HepG2 (cell line): Measurements from ENCODE around the gene CAPN9. TPM values are rescaled to one million over a fixed set of nuclear protein-coding genes. Genes with fewer than 3 reads are reported as not detected.

Experiments used
- ATF3 ChIP-seq: sonication (generic); formaldehyde crosslinking; IDR thresholded peaks from 2 replicates; pipeline ENCODE4 v1.4.0; 2020; ENCODE audit warnings: missing genetic modification reagents
- E2F5 ChIP-seq: sonication (generic); formaldehyde crosslinking; conservative IDR thresholded peaks from 2 replicates; pipeline ENCODE4 v1.4.0; 2020; ENCODE audit warnings: missing genetic modification reagents
- ERF ChIP-seq: IDR thresholded peaks from 2 replicates; pipeline ENCODE4 v1.6.1; 2018; ENCODE audit warnings: missing biosample characterization, missing genetic modification reagents
- GTF3A ChIP-seq: sonication (generic); formaldehyde crosslinking; conservative IDR thresholded peaks from 2 replicates; pipeline ENCODE4 v1.4.0; 2020; ENCODE audit warnings: mild to moderate bottlenecking, missing genetic modification reagents
- HCFC1 ChIP-seq: fragments of 150-350 bp; IDR thresholded peaks from 2 replicates; pipeline ENCODE4 v1.6.1; 2014; ENCODE audit warnings: low read depth, low read length
- HOXA3 ChIP-seq: sonication (generic); formaldehyde crosslinking; IDR thresholded peaks from 2 replicates; pipeline ENCODE4 v1.5.0; 2020; ENCODE audit warnings: missing genetic modification reagents
- JUNB ChIP-seq: sonication (generic); formaldehyde crosslinking; IDR thresholded peaks from 2 replicates; pipeline ENCODE4 v1.8.0; 2022; ENCODE audit warnings: missing genetic modification reagents, mild to moderate bottlenecking, borderline replicate concordance
- MTF1 ChIP-seq: sonication (generic); formaldehyde crosslinking; IDR thresholded peaks from 2 replicates; pipeline ENCODE4 v1.5.0; 2020; ENCODE audit warnings: missing genetic modification reagents
- ONECUT2 ChIP-seq: sonication (generic); formaldehyde crosslinking; IDR thresholded peaks from 2 replicates; pipeline ENCODE4 v1.4.0; 2020; ENCODE audit warnings: missing genetic modification reagents
- POLR2AphosphoS2 ChIP-seq: IDR thresholded peaks from 2 replicates; pipeline ENCODE4 v1.6.1; 2011; ENCODE audit warnings: low read depth, low read length, improper control_type of control experiment
- SNRNP70 ChIP-seq: fragments of 200-400 bp; formaldehyde crosslinking; IDR thresholded peaks from 2 replicates; pipeline ENCODE4 v1.6.1; 2017; ENCODE audit warnings: mild to moderate bottlenecking, low read depth, low read length, moderate library complexity
- ZBTB14 ChIP-seq: sonication (generic); formaldehyde crosslinking; IDR thresholded peaks from 2 replicates; pipeline ENCODE4 v1.4.0; 2020; ENCODE audit warnings: missing genetic modification reagents
- ZBTB26 ChIP-seq: IDR thresholded peaks from 2 replicates; pipeline ENCODE4 v1.6.1; 2016; ENCODE audit warnings: missing compliant biosample characterization, missing genetic modification reagents, borderline replicate concordance
- ZBTB3 ChIP-seq: sonication (generic); formaldehyde crosslinking; IDR thresholded peaks from 2 replicates; pipeline ENCODE4 v1.4.0; 2020; ENCODE audit warnings: low read depth, mild to moderate bottlenecking, moderate library complexity, missing genetic modification reagents, borderline replicate concordance
- ZBTB43 ChIP-seq: sonication (generic); formaldehyde crosslinking; conservative IDR thresholded peaks from 2 replicates; pipeline ENCODE4 v1.4.0; 2020; ENCODE audit warnings: missing genetic modification reagents
- ZNF160 ChIP-seq: sonication (generic); formaldehyde crosslinking; IDR thresholded peaks from 2 replicates; pipeline ENCODE4 v1.8.0; 2022; ENCODE audit warnings: mild to moderate bottlenecking, inconsistent platforms, missing genetic modification reagents
- ZNF362 ChIP-seq: sonication (generic); formaldehyde crosslinking; IDR thresholded peaks from 2 replicates; pipeline ENCODE4 v1.4.0; 2020; ENCODE audit warnings: missing genetic modification reagents, mild to moderate bottlenecking, borderline replicate concordance
- ZNF414 ChIP-seq: sonication (generic); formaldehyde crosslinking; IDR thresholded peaks from 2 replicates; pipeline ENCODE4 v1.5.0; 2020; ENCODE audit warnings: missing genetic modification reagents
- ZNF460 ChIP-seq: sonication (generic); formaldehyde crosslinking; IDR thresholded peaks from 2 replicates; pipeline ENCODE4 v1.5.1; 2020; ENCODE audit warnings: missing genetic modification reagents, mild to moderate bottlenecking, borderline replicate concordance
- ZNF652 ChIP-seq: IDR thresholded peaks from 2 replicates; pipeline ENCODE4 v1.6.1; 2016; ENCODE audit warnings: low read depth, borderline replicate concordance
- ZNF670 ChIP-seq: sonication (generic); formaldehyde crosslinking; IDR thresholded peaks from 2 replicates; pipeline ENCODE4 v1.8.0; 2022; ENCODE audit warnings: mild to moderate bottlenecking, missing genetic modification reagents, borderline replicate concordance
- polyA plus RNA-seq, 8 experiments: library from polyadenylated mRNA; depleted of rRNA in 3 of 8; stranded (reverse) in 7 of 8; unstranded in 1 of 8; fragments of >200 nt; fragmentation: Illumina TruSeq in 4 of 8; extraction: Trizol in 4 of 8; gene quantifications; 2 replicates each; pipeline versions ENCODE4 v1.2.1 to v1.2.3, GENCODE V29; 2011 to 2016; ENCODE audit warnings: low read depth in 4 of 8, missing spikeins in 1 of 8, mixed read lengths in 1 of 8; ENCODE audit not compliant: insufficient read depth in 1 of 8
- total RNA-seq, 5 experiments: library from RNA; depleted of rRNA; stranded (reverse); fragments of >200 nt; fragmentation: Illumina TruSeq; extraction: Trizol; gene quantifications; 2 replicates each; pipeline ENCODE4 v1.2.3, GENCODE V29; 2016; ENCODE audit warnings: low read depth in 1 of 5

The CAPN9 gene
- total and polyA plus RNA-seq, 2 of the 13 experiments (the other 11 are each of a cell fraction or from before 2014, with no cell fraction given) = 0.04 to 0.31 TPM

GRCh38 chr1:230725256-230726012, 21.8 kb upstream of the CAPN9 start (continued):
- TF ChIP-seq ZNF160 (CRISPR knock-in tag) (no peak), HOXA3 (no peak; the same call in 1 of the 2 replicates), ZBTB14 (no peak), POLR2AphosphoS2 (no peak), ZBTB26 (CRISPR knock-in tag) (no peak), HCFC1 (no peak), ZNF362 (no peak), ATF3 (CRISPR knock-in tag) (no peak), ZBTB3 (CRISPR knock-in tag) (no peak), ZNF652 (CRISPR knock-in tag) (peak; percentile 21; the same call in 1 of the 2 replicates), ZBTB43 (CRISPR knock-in tag) (no peak), JUNB (CRISPR knock-in tag) (no peak), ERF (peak; percentile 54; the same call in 1 of the 2 replicates), ONECUT2 (CRISPR knock-in tag) (no peak), E2F5 (CRISPR knock-in tag) (no peak), GTF3A (no peak), ZNF414 (CRISPR knock-in tag) (no peak), MTF1 (CRISPR knock-in tag) (no peak), ZNF460 (CRISPR knock-in tag) (no peak), ZNF670 (no peak), SNRNP70 (no peak)
